A549 (cell line): ENCODE data around the gene ADAMTS4.

ENCODE experiments used
- BHLHE40 ChIP-seq: IDR thresholded peaks from 2 replicates; pipeline ENCODE4 v1.6.1; 2012; ENCODE audit warnings: low read depth, low read length, inconsistent platforms
- CEBPB ChIP-seq, 2 experiments: fragments of >200 bp in 1 of 2; sonication (Bioruptor Twin) in 1 of 2; formaldehyde crosslinking in 1 of 2; IDR thresholded peaks; 2 replicates each; pipeline ENCODE4 v1.6.1; 2012 to 2016
- FOSL2 ChIP-seq, 2 experiments: fragments of 450-650 bp in 1 of 2; fragments of >200 bp in 1 of 2; sonication (Bioruptor Twin) in 1 of 2; formaldehyde crosslinking; IDR thresholded peaks; 2 replicates each; pipeline versions ENCODE4 v1.5.0 to v1.6.1; 2016 to 2020; ENCODE audit warnings: mild to moderate bottlenecking in 1 of 2, moderate library complexity in 1 of 2
- FOXS1 ChIP-seq: fragments of 250-450 bp; sonication (Bioruptor Pico); IDR thresholded peaks from 2 replicates; pipeline ENCODE4 v1.5.0; 2020; ENCODE audit warnings: mild to moderate bottlenecking, moderate library complexity
- JUN ChIP-seq, 2 experiments: fragments of >200 bp; sonication (Bioruptor Twin); formaldehyde crosslinking; IDR thresholded peaks; 2 replicates in 1 of 2; 3 replicates in 1 of 2; pipeline ENCODE4 v1.6.1; 2016 to 2017
- MAZ ChIP-seq: fragments of 150-350 bp; IDR thresholded peaks from 2 replicates; pipeline ENCODE4 v1.6.1; 2014; ENCODE audit warnings: antibody characterized with exemption, low read depth, low read length, borderline replicate concordance
- NR3C1 ChIP-seq: fragments of >200 bp; sonication (Bioruptor Twin); formaldehyde crosslinking; IDR thresholded peaks from 3 replicates; pipeline ENCODE4 v1.6.1; 2017
- POLR2A ChIP-seq: IDR thresholded peaks from 2 replicates; pipeline ENCODE4 v1.6.1; 2012; ENCODE audit warnings: mild to moderate bottlenecking, low read length
- POLR2AphosphoS2 ChIP-seq: conservative IDR thresholded peaks from 2 replicates; pipeline ENCODE4 v1.6.1; 2012; ENCODE audit warnings: low read length, improper control_type of control experiment, inconsistent platforms
- SMC3 ChIP-seq: fragments of >200 bp; sonication (Bioruptor Twin); formaldehyde crosslinking; IDR thresholded peaks from 3 replicates; pipeline ENCODE4 v1.6.1; 2018; ENCODE audit warnings: inconsistent platforms
- USF2 ChIP-seq: fragments of 450-650 bp; IDR thresholded peaks from 2 replicates; pipeline ENCODE4 v1.6.1; 2014; ENCODE audit warnings: antibody characterized with exemption
- TF ChIP-seq, protein P1 (sequence below): fragments of >200 bp; sonication (Bioruptor Twin); formaldehyde crosslinking; IDR thresholded peaks from 3 replicates; pipeline ENCODE4 v1.5.1; 2016
- TF ChIP-seq, protein P2 (sequence below): IDR thresholded peaks from 2 replicates; pipeline ENCODE4 v1.6.1; 2012; ENCODE audit warnings: low read depth, borderline replicate concordance

DNA sequence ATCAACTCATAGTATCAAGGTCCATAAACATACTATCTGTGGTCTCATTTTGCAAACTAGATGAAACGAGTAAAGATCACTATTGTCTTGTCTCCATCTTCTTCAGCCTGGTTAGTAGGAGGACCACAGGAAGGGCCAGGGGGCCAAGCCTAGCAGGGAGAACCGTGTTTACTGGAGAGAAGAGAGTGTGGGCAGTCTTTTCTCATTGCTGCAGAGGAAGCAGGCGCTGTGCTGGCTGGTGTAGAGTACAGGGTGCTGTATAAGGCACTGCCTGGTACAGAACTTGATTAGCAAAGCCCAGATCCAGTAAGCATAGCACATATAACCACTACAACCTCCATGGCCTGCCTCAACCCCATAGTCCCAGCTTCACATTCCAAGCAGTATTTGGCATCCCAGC is 11.5 kb downstream of the ADAMTS4 start:
- TF ChIP-seq, protein P1, sequence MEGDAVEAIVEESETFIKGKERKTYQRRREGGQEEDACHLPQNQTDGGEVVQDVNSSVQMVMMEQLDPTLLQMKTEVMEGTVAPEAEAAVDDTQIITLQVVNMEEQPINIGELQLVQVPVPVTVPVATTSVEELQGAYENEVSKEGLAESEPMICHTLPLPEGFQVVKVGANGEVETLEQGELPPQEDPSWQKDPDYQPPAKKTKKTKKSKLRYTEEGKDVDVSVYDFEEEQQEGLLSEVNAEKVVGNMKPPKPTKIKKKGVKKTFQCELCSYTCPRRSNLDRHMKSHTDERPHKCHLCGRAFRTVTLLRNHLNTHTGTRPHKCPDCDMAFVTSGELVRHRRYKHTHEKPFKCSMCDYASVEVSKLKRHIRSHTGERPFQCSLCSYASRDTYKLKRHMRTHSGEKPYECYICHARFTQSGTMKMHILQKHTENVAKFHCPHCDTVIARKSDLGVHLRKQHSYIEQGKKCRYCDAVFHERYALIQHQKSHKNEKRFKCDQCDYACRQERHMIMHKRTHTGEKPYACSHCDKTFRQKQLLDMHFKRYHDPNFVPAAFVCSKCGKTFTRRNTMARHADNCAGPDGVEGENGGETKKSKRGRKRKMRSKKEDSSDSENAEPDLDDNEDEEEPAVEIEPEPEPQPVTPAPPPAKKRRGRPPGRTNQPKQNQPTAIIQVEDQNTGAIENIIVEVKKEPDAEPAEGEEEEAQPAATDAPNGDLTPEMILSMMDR = no peak
- TF ChIP-seq MAZ (no peak), POLR2AphosphoS2 (no peak), FOXS1 (CRISPR knock-in tag) (no peak), NR3C1 (no peak), CEBPB (IDR thresholded peaks at IDR 0.05) (no peak), USF2 (no peak), SMC3 (no peak), FOSL2 (IDR thresholded peaks at IDR 0.05) (no peak), FOSL2 (CRISPR knock-in tag; IDR thresholded peaks at IDR 0.05) (no peak), BHLHE40 (no peak), POLR2A (no peak), JUN (IDR thresholded peaks at IDR 0.05) (no peak)
- TF ChIP-seq, protein P2, sequence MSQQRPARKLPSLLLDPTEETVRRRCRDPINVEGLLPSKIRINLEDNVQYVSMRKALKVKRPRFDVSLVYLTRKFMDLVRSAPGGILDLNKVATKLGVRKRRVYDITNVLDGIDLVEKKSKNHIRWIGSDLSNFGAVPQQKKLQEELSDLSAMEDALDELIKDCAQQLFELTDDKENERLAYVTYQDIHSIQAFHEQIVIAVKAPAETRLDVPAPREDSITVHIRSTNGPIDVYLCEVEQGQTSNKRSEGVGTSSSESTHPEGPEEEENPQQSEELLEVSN = no peak
